Skeletal muscle satellite cell (primary cell): Measurements from ENCODE around the gene TRIM29.
"Not testable (repeated sequence)": the region's sequence is repeated elsewhere in the genome, so short reads cannot be mapped to it uniquely, and the experiment has no call there.

Experiments used
- H3K27me3 ChIP-seq: 2 replicates; pipeline ENCODE4 v1.7.0; 2013; ENCODE audit warnings: low read length; ENCODE audit not compliant: control insufficient read depth, insufficient read depth
- H3K36me3 ChIP-seq: 2 replicates; pipeline ENCODE4 v1.7.0; 2013; ENCODE audit warnings: mild to moderate bottlenecking, control low read depth, low read length; ENCODE audit not compliant: insufficient read depth
- H3K4me1 ChIP-seq: 2 replicates; pipeline ENCODE4 v1.7.0; 2013; ENCODE audit warnings: low read length; ENCODE audit not compliant: control insufficient read depth, insufficient read depth
- H3K4me2 ChIP-seq: 2 replicates; pipeline ENCODE4 v1.7.0; 2013; ENCODE audit warnings: mild to moderate bottlenecking, low read length
- H3K4me3 ChIP-seq: 2 replicates; pipeline ENCODE4 v1.7.0; 2013; ENCODE audit warnings: low read length
- H3K9ac ChIP-seq: 2 replicates; pipeline ENCODE4 v1.7.0; 2013; ENCODE audit warnings: mild to moderate bottlenecking, low read depth, low read length, moderate library complexity
- H3K9me3 ChIP-seq: replicated peaks from 2 replicates; pipeline ENCODE4 v1.7.0; 2013; ENCODE audit warnings: mild to moderate bottlenecking, control low read depth, low read length

TRIM29 gene

GRCh38 chr11:120143472-120143871, 5.6 kb upstream of the TRIM29 start:
- H3K36me3 ChIP-seq, H3K4me2 ChIP-seq, H3K4me1 ChIP-seq, H3K4me3 ChIP-seq, H3K9me3 ChIP-seq, H3K9ac ChIP-seq: not testable (repeated sequence)
- peaks cover 62% of the 10 kb centered on the region for H3K27me3 ChIP-seq

- no peaks in the 10 kb centered on the region for H3K9me3 ChIP-seq
- peaks cover 55% of the 10 kb centered on the region for H3K27me3 ChIP-seq
- H3K4me2 ChIP-seq, result no peak overlapping the region
- no peaks in the 10 kb centered on the region for H3K4me1 ChIP-seq
- H3K9ac ChIP-seq, result no peak overlapping the region
- H3K4me3 ChIP-seq, result no peak overlapping the region
- H3K36me3 ChIP-seq, result no peaks in the 10 kb centered on the region
Observed at GRCh38 chr11:120142441-120143100, 4.7 kb upstream of the TRIM29 start.

- H3K9me3 ChIP-seq, result no peaks in the 10 kb centered on the region
- H3K9ac ChIP-seq, result no peak overlapping the region
- H3K4me3 ChIP-seq, result no peak overlapping the region
- no peaks in the 10 kb centered on the region for H3K36me3 ChIP-seq
- no peak overlapping the region for H3K4me2 ChIP-seq
- H3K27me3 ChIP-seq, result peaks cover 48% of the 10 kb centered on the region
- H3K4me1 ChIP-seq, result no peaks in the 10 kb centered on the region
Observed at GRCh38 chr11:120141768-120142423, 4.0 kb upstream of the TRIM29 start.

GRCh38 chr11:120141113-120141767, 3.3 kb upstream of the TRIM29 start:
- no peak overlapping the region for H3K9ac ChIP-seq
- no peak overlapping the region for H3K4me3 ChIP-seq
- no peaks in the 10 kb centered on the region for H3K9me3 ChIP-seq
- peaks cover 44% of the 10 kb centered on the region for H3K27me3 ChIP-seq
- no peak overlapping the region for H3K4me2 ChIP-seq
- no peaks in the 10 kb centered on the region for H3K4me1 ChIP-seq
- no peaks in the 10 kb centered on the region for H3K36me3 ChIP-seq

GRCh38 chr11:120139316-120140069, 1.6 kb upstream of the TRIM29 start:
- Histone ChIP-seq H3K9me3 (no peaks in the 10 kb centered on the region), H3K4me3 (no peak overlapping the region), H3K36me3 (no peaks in the 10 kb centered on the region), H3K4me2 (no peak overlapping the region), H3K4me1 (no peaks in the 10 kb centered on the region), H3K9ac (no peak overlapping the region), H3K27me3 (peaks cover 33% of the 10 kb centered on the region)

GRCh38 chr11:120137187-120137610, 714 bp downstream of the TRIM29 start:
- Histone ChIP-seq H3K9ac (no peak overlapping the region), H3K36me3 (no peaks in the 10 kb centered on the region), H3K27me3 (peaks cover 27% of the 10 kb centered on the region), H3K4me2 (no peak overlapping the region), H3K4me3 (no peak overlapping the region), H3K4me1 (no peaks in the 10 kb centered on the region), H3K9me3 (no peaks in the 10 kb centered on the region)

- Histone ChIP-seq H3K27me3 (peaks cover 27% of the 10 kb centered on the region), H3K9ac (no peak overlapping the region), H3K4me3 (no peak overlapping the region), H3K4me1 (no peaks in the 10 kb centered on the region), H3K4me2 (no peak overlapping the region), H3K36me3 (no peaks in the 10 kb centered on the region), H3K9me3 (no peaks in the 10 kb centered on the region)
Observed at GRCh38 chr11:120136356-120136755, 1.6 kb downstream of the TRIM29 start.

- no peaks in the 10 kb centered on the region for H3K4me1 ChIP-seq
- no peak overlapping the region for H3K4me2 ChIP-seq
- no peak overlapping the region for H3K9ac ChIP-seq
- no peak overlapping the region for H3K4me3 ChIP-seq
- H3K27me3 ChIP-seq, result peaks cover 27% of the 10 kb centered on the region
- no peaks in the 10 kb centered on the region for H3K9me3 ChIP-seq
- no peaks in the 10 kb centered on the region for H3K36me3 ChIP-seq
Observed at GRCh38 chr11:120135838-120136237, 2.1 kb downstream of the TRIM29 start.

GRCh38 chr11:120134931-120135228, 3.0 kb downstream of the TRIM29 start:
- no peaks in the 10 kb centered on the region for H3K4me1 ChIP-seq
- H3K9ac ChIP-seq, result no peak overlapping the region
- H3K4me2 ChIP-seq, result no peak overlapping the region
- no peak overlapping the region for H3K4me3 ChIP-seq
- H3K27me3 ChIP-seq, result peaks cover 20% of the 10 kb centered on the region
- H3K9me3 ChIP-seq, result no peaks in the 10 kb centered on the region
- H3K36me3 ChIP-seq, result no peaks in the 10 kb centered on the region

- Histone ChIP-seq H3K9me3 (no peaks in the 10 kb centered on the region), H3K36me3 (no peaks in the 10 kb centered on the region), H3K4me1 (no peaks in the 10 kb centered on the region), H3K4me3 (no peak overlapping the region), H3K9ac (no peak overlapping the region), H3K27me3 (peaks cover 16% of the 10 kb centered on the region), H3K4me2 (no peak overlapping the region)
Observed at GRCh38 chr11:120134106-120134930, 3.6 kb downstream of the TRIM29 start.
